GM18867 (cell line): ENCODE data around the gene DNAJB2.
A peak's percentile ranks its signal among the peaks of the same experiment; 100 is the strongest.
"Not testable (repeated sequence)": the region's sequence is repeated elsewhere in the genome, so short reads cannot be mapped to it uniquely, and the experiment has no call there.

Experiments used
- ATAC-seq: cut with Tn5 transposase; IDR thresholded peaks from one replicate; pipeline ENCODE4 v1.9.1; 2021; ENCODE audit warnings: mild to moderate bottlenecking, moderate library complexity; ENCODE audit not compliant: unreplicated experiment

DNAJB2 gene

GRCh38 chr2:219284501-219285372 lies 5.6 kb downstream of the DNAJB2 start:
- no peak for ATAC-seq

DNA sequence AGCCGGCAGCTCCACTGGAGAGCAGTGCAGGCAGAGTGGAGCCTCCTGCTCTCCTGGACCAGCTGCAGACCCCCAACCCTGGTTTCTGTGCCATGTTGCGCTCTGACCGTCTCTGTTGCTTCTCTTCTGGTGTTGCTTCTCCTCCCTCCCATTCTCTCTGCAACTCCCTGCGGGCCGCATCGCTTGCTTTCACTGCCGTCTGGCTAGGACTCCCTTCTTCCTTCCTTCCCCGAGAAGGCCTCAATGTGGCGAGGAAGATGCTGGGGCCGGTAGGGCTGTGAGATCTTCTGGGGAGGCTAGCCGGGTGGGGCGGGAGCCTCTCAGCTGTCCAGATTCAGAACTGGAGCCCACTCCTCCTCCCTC lies 6.2 kb downstream of the DNAJB2 start:
- ATAC-seq = no peak

DNA sequence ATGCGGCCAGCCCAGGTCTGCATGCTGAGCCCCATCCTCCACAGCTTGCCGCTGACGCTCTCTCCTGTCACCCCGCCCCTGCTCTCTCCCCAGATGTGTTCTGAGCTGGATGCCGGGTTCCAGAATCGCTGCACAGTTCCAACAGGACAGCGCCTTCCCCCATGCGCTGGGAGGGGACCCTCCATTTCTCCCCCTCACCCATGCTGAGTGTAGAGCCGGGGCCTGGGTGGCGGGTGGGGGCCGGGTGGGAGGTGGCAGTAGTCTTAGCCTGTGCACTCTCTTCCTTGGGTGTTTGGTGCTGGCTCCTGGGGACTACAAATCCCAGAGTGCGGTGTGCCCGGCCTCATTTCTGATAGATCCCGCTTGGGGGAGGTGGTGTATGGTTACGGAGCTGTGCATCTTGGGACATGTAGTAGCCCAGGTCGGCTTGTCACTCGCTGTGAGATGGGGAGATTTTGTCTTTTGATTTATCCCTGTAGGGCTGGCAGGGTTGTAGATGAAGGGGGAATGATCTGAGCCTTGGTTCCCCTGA lies 6.8 kb downstream of the DNAJB2 start:
- ATAC-seq = no peak

- no peak for ATAC-seq
Measured at GRCh38 chr2:219286436-219287115, 7.4 kb downstream of the DNAJB2 start.

- not testable (repeated sequence) for ATAC-seq
Measured at GRCh38 chr2:219287116-219287440, 7.9 kb downstream of the DNAJB2 start.

- ATAC-seq = no peak
Measured at GRCh38 chr2:219287580-219288265, 8.6 kb downstream of the DNAJB2 start.

- ATAC-seq = no peak
Measured at GRCh38 chr2:219289195-219289536, 10.0 kb downstream of the DNAJB2 start.

- ATAC-seq = no peak
Measured at GRCh38 chr2:219289537-219290361, 10.6 kb downstream of the DNAJB2 start.

GRCh38 chr2:219290381-219291171 lies 11.4 kb downstream of the DNAJB2 start:
- ATAC-seq = no peak

DNA sequence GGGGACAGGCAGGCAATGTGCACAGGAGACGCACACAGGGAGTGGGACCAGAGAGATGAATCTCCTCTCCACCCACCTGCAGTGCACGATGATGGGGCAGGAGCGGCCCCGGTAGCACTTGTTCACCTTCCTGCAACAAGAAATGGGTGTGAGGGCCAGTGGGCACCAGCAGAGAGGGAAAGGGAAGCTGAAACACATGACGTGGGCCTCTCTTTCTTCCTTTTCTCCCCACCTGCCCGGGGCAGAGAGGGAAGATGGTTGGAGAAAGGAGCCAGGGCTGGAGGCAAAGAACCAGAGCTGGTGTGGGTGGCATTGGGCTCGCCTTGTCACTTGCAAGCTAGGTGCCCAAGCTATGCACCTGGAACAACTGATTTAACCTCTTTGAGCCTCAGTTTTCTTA lies 12.2 kb downstream of the DNAJB2 start:
- no peak for ATAC-seq

DNA sequence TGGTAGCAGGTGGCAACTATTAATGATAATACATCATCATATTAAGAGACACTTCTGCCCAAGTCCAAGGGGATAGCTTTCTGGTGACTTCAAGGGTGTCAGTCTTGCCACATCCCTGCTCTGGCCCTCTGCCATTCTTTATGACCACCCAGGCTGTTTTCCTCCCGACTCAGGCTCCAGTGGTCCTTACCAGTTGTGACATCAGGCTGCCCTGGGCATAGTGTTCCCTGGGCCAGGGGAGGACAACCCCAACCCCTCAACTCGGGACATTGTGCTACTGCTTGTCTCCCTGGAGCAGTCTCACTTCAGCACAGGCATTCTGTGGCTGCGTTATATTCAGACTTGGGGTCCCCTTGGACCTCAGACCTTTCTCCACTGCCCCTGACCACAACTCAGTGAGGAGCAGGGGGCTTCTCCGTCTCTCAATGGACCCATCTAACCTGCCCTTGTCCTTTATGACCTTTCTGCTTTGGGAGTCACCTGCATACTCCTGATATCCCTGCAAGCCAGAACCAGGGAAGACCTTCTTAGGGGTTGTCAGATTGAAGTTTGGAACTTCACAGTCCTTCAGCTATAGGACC lies 12.8 kb downstream of the DNAJB2 start:
- ATAC-seq = no peak

DNA sequence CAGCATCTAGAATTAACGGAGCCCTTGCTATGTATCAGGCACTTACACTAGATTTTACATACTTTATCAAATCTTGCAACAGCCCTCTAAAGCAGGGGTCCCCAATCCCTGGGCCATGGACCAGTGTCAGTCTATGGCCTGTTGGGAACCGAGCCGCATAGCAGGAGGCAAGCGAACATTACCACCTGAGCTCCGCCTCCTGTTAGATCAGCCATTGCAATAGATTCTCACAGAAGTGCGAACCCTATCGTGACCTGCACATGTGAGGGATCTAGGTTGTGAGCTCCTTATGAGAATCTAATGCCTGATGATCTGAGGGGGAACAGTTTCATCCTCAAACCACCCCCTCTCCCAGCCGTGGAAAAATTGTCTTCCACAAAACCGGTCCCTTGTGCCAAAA lies 13.4 kb downstream of the DNAJB2 start:
- no peak for ATAC-seq

GRCh38 chr2:219293736-219294231 lies 14.6 kb downstream of the DNAJB2 start:
- ATAC-seq = no peak

GRCh38 chr2:219294356-219295351 lies 15.5 kb downstream of the DNAJB2 start:
- peak; percentile 86 for ATAC-seq

DNA sequence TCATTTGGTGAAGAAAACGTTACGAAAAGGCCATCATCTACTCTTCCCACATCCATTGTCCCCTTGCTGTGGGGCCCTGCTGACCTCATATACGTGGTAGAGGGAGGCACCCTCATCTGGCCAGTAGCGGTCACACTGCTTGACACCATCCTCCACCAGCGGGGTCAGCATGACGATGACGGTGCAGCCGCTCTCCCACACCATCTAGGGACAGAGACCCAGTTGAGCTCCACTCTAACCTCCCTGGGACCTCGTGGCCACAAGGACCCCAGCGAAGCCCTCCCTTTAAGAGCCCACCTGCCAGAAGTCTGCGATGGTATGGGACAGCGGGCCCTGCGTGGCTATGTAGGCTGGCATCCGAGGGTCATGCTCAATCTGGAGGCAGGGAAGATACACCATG lies 17.0 kb downstream of the DNAJB2 start:
- ATAC-seq = no peak

- ATAC-seq = no peak
Measured at GRCh38 chr2:219296631-219297391, 17.6 kb downstream of the DNAJB2 start.

DNA sequence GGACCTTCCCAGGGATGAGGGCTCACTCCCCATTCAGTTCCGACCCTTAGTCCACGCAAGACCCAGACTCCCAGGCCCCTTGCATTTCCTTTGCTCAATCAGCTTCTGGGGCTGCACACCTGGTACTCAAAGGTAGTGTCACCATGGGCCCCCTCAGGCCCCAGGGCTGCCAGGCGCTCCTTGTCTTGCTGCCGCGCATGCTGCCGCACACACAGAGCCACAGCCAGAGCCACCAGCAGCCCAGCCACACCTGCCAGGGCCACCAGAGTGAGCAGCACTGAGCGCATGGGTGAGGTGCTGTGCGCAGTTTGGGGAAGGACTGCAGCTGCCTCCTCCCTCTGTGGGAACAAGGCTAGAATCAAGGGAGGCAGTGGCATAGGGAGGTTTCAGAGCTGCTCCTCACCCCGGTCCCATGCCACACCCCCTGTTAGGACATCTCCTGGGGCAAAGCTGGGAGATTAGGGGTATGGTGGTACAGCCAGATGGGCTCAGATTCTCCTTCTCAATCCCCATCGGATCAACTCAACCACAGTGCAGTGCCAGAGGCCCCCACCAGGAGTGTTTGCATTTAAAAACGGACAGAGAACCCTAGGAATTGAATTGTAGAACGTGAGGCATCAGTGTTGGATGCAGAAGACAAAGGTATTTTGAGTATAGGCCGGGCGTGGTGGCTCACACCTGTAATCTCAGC lies 18.7 kb downstream of the DNAJB2 start:
- no peak for ATAC-seq
